Measurements from ENCODE around the gene RB1.

Gene RB1

GRCh38 chr13:48483575-48483974, 180.0 kb downstream of the RB1 start:
- Histone ChIP-seq H4K8ac (ENCODE audit: low read depth, low read length) (no peak overlapping the region), H2AK5ac (ENCODE audit: low read length) (no peak overlapping the region), H2BK15ac (replicated peaks; ENCODE audit: low read depth) (no peak overlapping the region), H3K4ac (ENCODE audit: low read depth, low read length) (no peak overlapping the region), H4K5ac (ENCODE audit: low read length) (no peak overlapping the region), H3K36me3 (ENCODE audit: control insufficient read depth, insufficient read depth, low read length) (no peaks in the 10 kb centered on the region), H3K4me1 (ENCODE audit: control insufficient read depth, low read depth, low read length) (no peaks in the 10 kb centered on the region), H3K27ac (ENCODE audit: low read depth, low read length) (no peak overlapping the region), H2BK5ac (ENCODE audit: low read length) (no peak overlapping the region), H3K4me2 (ENCODE audit: low read length) (no peak overlapping the region), H3K27me3 (ENCODE audit: insufficient read depth, low read length, poor library complexity) (no peaks in the 10 kb centered on the region), H3K56ac (ENCODE audit: low read length) (no peak overlapping the region), H3K4me3 (ENCODE audit: low read length) (no peak overlapping the region), H3K23ac (ENCODE audit: low read length) (no peak overlapping the region), H2BK120ac (ENCODE audit: low read depth, low read length) (no peak overlapping the region), H3K9ac (ENCODE audit: low read length) (no peak overlapping the region), H3K79me2 (ENCODE audit: control insufficient read depth, insufficient read depth, low read length) (no peaks in the 10 kb centered on the region), H3K79me1 (ENCODE audit: low read length) (no peaks in the 10 kb centered on the region), H3K18ac (ENCODE audit: low read length) (no peak overlapping the region)
- DNase-seq = no peak
- WGBS (ENCODE audit: extremely low coverage, insufficient coverage, low lambda C conversion rate) = no CpG with 5 or more reads among the region's 3 CpGs

GRCh38 chr13:48485432-48485831, 181.9 kb downstream of the RB1 start:
- Histone ChIP-seq H2BK15ac (replicated peaks; ENCODE audit: low read depth) (no peak overlapping the region), H2BK120ac (ENCODE audit: low read depth, low read length) (no peak overlapping the region), H3K4me3 (ENCODE audit: low read length) (no peak overlapping the region), H3K9ac (ENCODE audit: low read length) (no peak overlapping the region), H3K79me1 (ENCODE audit: low read length) (no peaks in the 10 kb centered on the region), H3K18ac (ENCODE audit: low read length) (no peak overlapping the region), H3K4ac (ENCODE audit: low read depth, low read length) (no peak overlapping the region), H3K27me3 (ENCODE audit: insufficient read depth, low read length, poor library complexity) (no peaks in the 10 kb centered on the region), H2AK5ac (ENCODE audit: low read length) (no peak overlapping the region), H3K79me2 (ENCODE audit: control insufficient read depth, insufficient read depth, low read length) (no peaks in the 10 kb centered on the region), H3K27ac (ENCODE audit: low read depth, low read length) (no peak overlapping the region), H2BK5ac (ENCODE audit: low read length) (no peak overlapping the region), H3K4me2 (ENCODE audit: low read length) (no peak overlapping the region), H3K23ac (ENCODE audit: low read length) (no peak overlapping the region), H3K4me1 (ENCODE audit: control insufficient read depth, low read depth, low read length) (no peaks in the 10 kb centered on the region), H4K8ac (ENCODE audit: low read depth, low read length) (no peak overlapping the region), H3K56ac (ENCODE audit: low read length) (no peak overlapping the region), H3K36me3 (ENCODE audit: control insufficient read depth, insufficient read depth, low read length) (no peaks in the 10 kb centered on the region), H4K5ac (ENCODE audit: low read length) (no peak overlapping the region)
- no CpG with 5 or more reads among the region's 3 CpGs for WGBS (ENCODE audit: extremely low coverage, insufficient coverage, low lambda C conversion rate)
- no peak for DNase-seq

GRCh38 chr13:48486362-48486761, 182.8 kb downstream of the RB1 start:
- Histone ChIP-seq H3K27me3 (ENCODE audit: insufficient read depth, low read length, poor library complexity) (no peaks in the 10 kb centered on the region), H2BK15ac (replicated peaks; ENCODE audit: low read depth) (no peak overlapping the region), H4K8ac (ENCODE audit: low read depth, low read length) (no peak overlapping the region), H3K4me2 (ENCODE audit: low read length) (no peak overlapping the region), H2AK5ac (ENCODE audit: low read length) (no peak overlapping the region), H2BK5ac (ENCODE audit: low read length) (no peak overlapping the region), H3K27ac (ENCODE audit: low read depth, low read length) (no peak overlapping the region), H4K5ac (ENCODE audit: low read length) (no peak overlapping the region), H3K36me3 (ENCODE audit: control insufficient read depth, insufficient read depth, low read length) (no peaks in the 10 kb centered on the region), H3K23ac (ENCODE audit: low read length) (no peak overlapping the region), H3K9ac (ENCODE audit: low read length) (no peak overlapping the region), H3K18ac (ENCODE audit: low read length) (no peak overlapping the region), H3K79me1 (ENCODE audit: low read length) (no peaks in the 10 kb centered on the region), H2BK120ac (ENCODE audit: low read depth, low read length) (no peak overlapping the region), H3K4me1 (ENCODE audit: control insufficient read depth, low read depth, low read length) (no peaks in the 10 kb centered on the region), H3K4me3 (ENCODE audit: low read length) (no peak overlapping the region), H3K79me2 (ENCODE audit: control insufficient read depth, insufficient read depth, low read length) (no peaks in the 10 kb centered on the region), H3K4ac (ENCODE audit: low read depth, low read length) (no peak overlapping the region), H3K56ac (ENCODE audit: low read length) (no peak overlapping the region)
- no peak for DNase-seq

GRCh38 chr13:48486836-48487235, 183.3 kb downstream of the RB1 start:
- Histone ChIP-seq H2BK120ac (ENCODE audit: low read depth, low read length) (no peak overlapping the region), H2BK15ac (replicated peaks; ENCODE audit: low read depth) (no peak overlapping the region), H3K4me2 (ENCODE audit: low read length) (no peak overlapping the region), H3K79me2 (ENCODE audit: control insufficient read depth, insufficient read depth, low read length) (no peaks in the 10 kb centered on the region), H3K27ac (ENCODE audit: low read depth, low read length) (no peak overlapping the region), H3K4ac (ENCODE audit: low read depth, low read length) (no peak overlapping the region), H3K9ac (ENCODE audit: low read length) (no peak overlapping the region), H3K4me3 (ENCODE audit: low read length) (no peak overlapping the region), H2BK5ac (ENCODE audit: low read length) (no peak overlapping the region), H2AK5ac (ENCODE audit: low read length) (no peak overlapping the region), H3K79me1 (ENCODE audit: low read length) (no peaks in the 10 kb centered on the region), H3K27me3 (ENCODE audit: insufficient read depth, low read length, poor library complexity) (no peaks in the 10 kb centered on the region), H3K18ac (ENCODE audit: low read length) (no peak overlapping the region), H4K8ac (ENCODE audit: low read depth, low read length) (no peak overlapping the region), H3K56ac (ENCODE audit: low read length) (no peak overlapping the region), H3K23ac (ENCODE audit: low read length) (no peak overlapping the region), H4K5ac (ENCODE audit: low read length) (no peak overlapping the region), H3K36me3 (ENCODE audit: control insufficient read depth, insufficient read depth, low read length) (no peaks in the 10 kb centered on the region), H3K4me1 (ENCODE audit: control insufficient read depth, low read depth, low read length) (no peaks in the 10 kb centered on the region)
- no peak for DNase-seq
- WGBS (ENCODE audit: extremely low coverage, insufficient coverage, low lambda C conversion rate) = no CpG with 5 or more reads among the region's 5 CpGs

GRCh38 chr13:48487968-48488367, 184.4 kb downstream of the RB1 start:
- no peak overlapping the region for H3K4ac ChIP-seq (ENCODE audit: low read depth, low read length)
- H3K4me1 ChIP-seq (ENCODE audit: control insufficient read depth, low read depth, low read length) = no peaks in the 10 kb centered on the region
- H3K79me1 ChIP-seq (ENCODE audit: low read length) = no peaks in the 10 kb centered on the region
- no peak overlapping the region for H3K56ac ChIP-seq (ENCODE audit: low read length)
- H4K5ac ChIP-seq (ENCODE audit: low read length) = no peak overlapping the region
- no CpG with 5 or more reads among the region's 2 CpGs for WGBS (ENCODE audit: extremely low coverage, insufficient coverage, low lambda C conversion rate)
- no peak overlapping the region for H3K4me3 ChIP-seq (ENCODE audit: low read length)
- H4K8ac ChIP-seq (ENCODE audit: low read depth, low read length) = no peak overlapping the region
- no peak overlapping the region for H3K9ac ChIP-seq (ENCODE audit: low read length)
- H3K23ac ChIP-seq (ENCODE audit: low read length) = no peak overlapping the region
- no peak overlapping the region for H2BK5ac ChIP-seq (ENCODE audit: low read length)
- no peak overlapping the region for H2BK120ac ChIP-seq (ENCODE audit: low read depth, low read length)
- H3K36me3 ChIP-seq (ENCODE audit: control insufficient read depth, insufficient read depth, low read length) = no peaks in the 10 kb centered on the region
- H3K27ac ChIP-seq (ENCODE audit: low read depth, low read length) = no peak overlapping the region
- H3K4me2 ChIP-seq (ENCODE audit: low read length) = no peak overlapping the region
- DNase-seq = no peak
- no peaks in the 10 kb centered on the region for H3K79me2 ChIP-seq (ENCODE audit: control insufficient read depth, insufficient read depth, low read length)
- no peaks in the 10 kb centered on the region for H3K27me3 ChIP-seq (ENCODE audit: insufficient read depth, low read length, poor library complexity)
- no peak overlapping the region for H2BK15ac ChIP-seq (replicated peaks; ENCODE audit: low read depth)
- H2AK5ac ChIP-seq (ENCODE audit: low read length) = no peak overlapping the region
- H3K18ac ChIP-seq (ENCODE audit: low read length) = no peak overlapping the region

GRCh38 chr13:48488995-48489394, 185.4 kb downstream of the RB1 start:
- Histone ChIP-seq H3K9ac (ENCODE audit: low read length) (no peak overlapping the region), H3K27ac (ENCODE audit: low read depth, low read length) (no peak overlapping the region), H3K4me2 (ENCODE audit: low read length) (no peak overlapping the region), H3K79me1 (ENCODE audit: low read length) (no peaks in the 10 kb centered on the region), H3K4me3 (ENCODE audit: low read length) (no peak overlapping the region), H3K18ac (ENCODE audit: low read length) (no peak overlapping the region), H4K5ac (ENCODE audit: low read length) (no peak overlapping the region), H3K79me2 (ENCODE audit: control insufficient read depth, insufficient read depth, low read length) (no peaks in the 10 kb centered on the region), H3K36me3 (ENCODE audit: control insufficient read depth, insufficient read depth, low read length) (no peaks in the 10 kb centered on the region), H2BK120ac (ENCODE audit: low read depth, low read length) (no peak overlapping the region), H2BK5ac (ENCODE audit: low read length) (no peak overlapping the region), H3K4me1 (ENCODE audit: control insufficient read depth, low read depth, low read length) (no peaks in the 10 kb centered on the region), H3K56ac (ENCODE audit: low read length) (no peak overlapping the region), H3K4ac (ENCODE audit: low read depth, low read length) (no peak overlapping the region), H3K23ac (ENCODE audit: low read length) (no peak overlapping the region), H2AK5ac (ENCODE audit: low read length) (no peak overlapping the region), H3K27me3 (ENCODE audit: insufficient read depth, low read length, poor library complexity) (no peaks in the 10 kb centered on the region), H2BK15ac (replicated peaks; ENCODE audit: low read depth) (no peak overlapping the region), H4K8ac (ENCODE audit: low read depth, low read length) (no peak overlapping the region)
- DNase-seq = no peak

Measured in mesendoderm (in vitro differentiated cells).